Liver (tissue), 3 donors: Measurements from ENCODE around the gene KDM4C.

ENCODE experiments used
- GABPA ChIP-seq, 2 donors: IDR thresholded peaks in 1 of 2; conservative IDR thresholded peaks in 1 of 2; 2 replicates each; pipeline ENCODE4 v1.6.1; 2016; ENCODE audit warnings: antibody characterized with exemption in 2 of 2, mild to moderate bottlenecking in 1 of 2, moderate library complexity in 1 of 2
- MAX ChIP-seq: IDR thresholded peaks from 2 replicates; pipeline ENCODE4 v1.6.1; 2016; ENCODE audit warnings: antibody characterized with exemption
- SP1 ChIP-seq: IDR thresholded peaks from 2 replicates; pipeline ENCODE4 v1.6.1; 2018; ENCODE audit warnings: antibody characterized with exemption, mild to moderate bottlenecking
- TF ChIP-seq, protein P1 (sequence below): fragments of 150-350 bp; IDR thresholded peaks from 2 replicates; pipeline ENCODE4 v1.5.1; 2017; ENCODE audit warnings: improper control_type of control experiment, low read depth, low read length; ENCODE audit not compliant: missing input control
- donor health status: healthy.
- donor health status: healthy.

- TF ChIP-seq SP1 (no peak), GABPA (IDR thresholded peaks at IDR 0.05 in 1 of 2, conservative IDR thresholded peaks at IDR 0.05 in 1 of 2) (no peak), MAX (no peak)
- TF ChIP-seq, protein P1, sequence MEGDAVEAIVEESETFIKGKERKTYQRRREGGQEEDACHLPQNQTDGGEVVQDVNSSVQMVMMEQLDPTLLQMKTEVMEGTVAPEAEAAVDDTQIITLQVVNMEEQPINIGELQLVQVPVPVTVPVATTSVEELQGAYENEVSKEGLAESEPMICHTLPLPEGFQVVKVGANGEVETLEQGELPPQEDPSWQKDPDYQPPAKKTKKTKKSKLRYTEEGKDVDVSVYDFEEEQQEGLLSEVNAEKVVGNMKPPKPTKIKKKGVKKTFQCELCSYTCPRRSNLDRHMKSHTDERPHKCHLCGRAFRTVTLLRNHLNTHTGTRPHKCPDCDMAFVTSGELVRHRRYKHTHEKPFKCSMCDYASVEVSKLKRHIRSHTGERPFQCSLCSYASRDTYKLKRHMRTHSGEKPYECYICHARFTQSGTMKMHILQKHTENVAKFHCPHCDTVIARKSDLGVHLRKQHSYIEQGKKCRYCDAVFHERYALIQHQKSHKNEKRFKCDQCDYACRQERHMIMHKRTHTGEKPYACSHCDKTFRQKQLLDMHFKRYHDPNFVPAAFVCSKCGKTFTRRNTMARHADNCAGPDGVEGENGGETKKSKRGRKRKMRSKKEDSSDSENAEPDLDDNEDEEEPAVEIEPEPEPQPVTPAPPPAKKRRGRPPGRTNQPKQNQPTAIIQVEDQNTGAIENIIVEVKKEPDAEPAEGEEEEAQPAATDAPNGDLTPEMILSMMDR = no peak
These were observed 98.1 kb downstream of the KDM4C start for GRCh38 chr9:6855860-6856259.
